22Rv1 (cell line): Measurements from ENCODE around the gene GBE1.

Source experiments
- H3K27ac ChIP-seq: fragments of 450-650 bp; 2 replicates; pipeline ENCODE4 v1.5.1; 2017
- CTCF ChIP-seq: fragments of 450-650 bp; IDR thresholded peaks from 2 replicates; pipeline ENCODE4 v1.5.1; 2017; ENCODE audit warnings: mild to moderate bottlenecking
- ZFX ChIP-seq: fragments of 450-650 bp; IDR thresholded peaks from 2 replicates; pipeline ENCODE4 v1.6.1; 2017; ENCODE audit warnings: antibody characterized with exemption, borderline replicate concordance

The GBE1 gene

DNA sequence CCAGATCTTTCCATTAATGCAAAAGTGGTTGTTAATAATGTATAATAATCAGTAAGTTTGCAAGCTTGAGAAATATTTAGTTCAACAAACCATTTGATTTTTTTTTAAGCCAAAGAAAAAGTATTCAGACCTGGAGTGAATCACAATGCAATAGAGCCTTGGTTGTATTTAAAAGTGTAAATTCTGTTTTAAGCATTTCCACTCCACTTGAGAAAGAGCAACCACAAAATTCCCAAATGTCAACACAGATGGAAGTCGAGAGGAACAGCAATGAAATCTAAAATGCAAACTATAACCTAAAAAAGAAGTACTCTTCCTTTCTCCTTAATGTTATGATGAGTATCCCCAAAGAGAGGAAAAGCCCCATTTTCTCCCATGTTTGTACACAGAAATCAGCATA is 20.2 kb downstream of the GBE1 start:
- H3K27ac ChIP-seq: no peak overlapping the region
- no peak for TF ChIP-seq CTCF
- no peak for TF ChIP-seq ZFX

- TF ChIP-seq CTCF (no peak), ZFX (no peak)
- no peak overlapping the region for H3K27ac ChIP-seq
Measured at GRCh38 chr3:81740731-81741130, 20.7 kb downstream of the GBE1 start.

DNA sequence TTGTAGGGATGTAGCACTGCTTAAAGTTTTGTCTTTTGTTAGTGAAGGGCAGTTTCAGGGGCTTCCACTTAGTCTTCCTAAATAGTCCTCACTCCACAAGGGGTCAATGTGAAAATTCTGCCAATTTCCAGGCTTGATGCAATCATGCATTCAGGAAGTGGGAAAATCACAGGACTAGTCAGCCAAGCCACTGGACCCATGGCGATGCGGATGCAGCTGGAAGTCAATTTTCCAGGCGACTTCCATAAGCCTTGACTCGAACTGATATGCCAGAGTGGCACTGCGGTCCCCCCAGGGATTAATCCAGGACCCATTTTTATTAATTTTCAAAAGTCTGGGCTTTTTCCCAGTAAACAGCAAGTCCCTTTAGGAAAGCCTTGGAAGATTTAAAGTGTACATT is 26.1 kb downstream of the GBE1 start:
- TF ChIP-seq CTCF (no peak), ZFX (no peak)
- H3K27ac ChIP-seq: no peak overlapping the region

- H3K27ac ChIP-seq: no peak overlapping the region
- TF ChIP-seq CTCF (no peak), ZFX (no peak)
Measured at GRCh38 chr3:81734742-81735141, 26.7 kb downstream of the GBE1 start.

GRCh38 chr3:81732642-81733041 is 28.8 kb downstream of the GBE1 start:
- H3K27ac ChIP-seq: no peak overlapping the region
- TF ChIP-seq ZFX (no peak), CTCF (no peak)

- no peak for TF ChIP-seq ZFX
- TF ChIP-seq CTCF: no peak
- no peak overlapping the region for H3K27ac ChIP-seq
Measured at GRCh38 chr3:81728766-81729544, 32.5 kb downstream of the GBE1 start.

DNA sequence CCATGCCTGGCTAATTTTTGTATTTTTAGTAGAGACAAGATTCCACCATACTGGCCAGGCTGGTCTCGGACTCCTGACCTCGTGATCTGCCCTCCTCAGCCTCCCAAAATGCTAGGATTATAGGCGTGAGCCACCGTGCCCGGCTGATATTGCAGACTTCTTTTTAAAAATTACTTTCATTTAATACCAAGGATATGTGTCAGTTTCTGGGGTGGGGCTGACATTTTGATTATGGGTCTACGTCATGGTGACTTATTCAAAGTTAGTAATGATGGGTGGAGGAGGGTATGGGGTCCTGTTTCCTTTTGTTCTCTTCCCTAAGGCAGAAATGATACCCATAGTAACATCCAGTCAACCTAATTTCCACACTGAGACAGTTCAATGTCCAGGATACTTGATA is 34.7 kb downstream of the GBE1 start:
- H3K27ac ChIP-seq: no peak overlapping the region
- TF ChIP-seq CTCF (no peak), ZFX (no peak)
